Suprapubic skin (tissue), 4 donors: Measurements from ENCODE around the gene TRAPPC8. TPM values are rescaled to one million over a fixed set of nuclear protein-coding genes. Genes with fewer than 3 reads are reported as not detected.

Experiments
- DNase-seq, 2 donors: peaks; one replicate each; pipeline ENCODE4 v3.0.0-alpha.2; 2019; ENCODE audit warnings: low spot score in 2 of 2
- H3K27ac ChIP-seq: fragments of 200-600 bp; sonication (generic); one replicate; pipeline ENCODE4 v1.5.1; 2019
- H3K27me3 ChIP-seq: fragments of 200-600 bp; sonication (generic); one replicate; pipeline ENCODE4 v1.5.1; 2019
- H3K36me3 ChIP-seq: fragments of 200-600 bp; sonication (generic); one replicate; pipeline ENCODE4 v1.5.1; 2019
- H3K4me1 ChIP-seq: fragments of 200-600 bp; sonication (generic); one replicate; pipeline ENCODE4 v1.5.1; 2019
- H3K4me3 ChIP-seq: fragments of 200-600 bp; sonication (generic); one replicate; pipeline ENCODE4 v1.5.1; 2019; ENCODE audit warnings: mild to moderate bottlenecking
- H3K9me3 ChIP-seq: fragments of 200-600 bp; sonication (generic); one replicate; pipeline ENCODE4 v1.5.1; 2019
- EP300 ChIP-seq: sonication (generic); formaldehyde crosslinking; IDR thresholded peaks from one replicate; pipeline ENCODE4 v1.6.1; 2017; ENCODE audit warnings: antibody characterized with exemption
- POLR2A ChIP-seq, 2 donors: fragments of 450-650 bp; IDR thresholded peaks; one replicate each; pipeline ENCODE4 v1.6.1; 2017; ENCODE audit warnings: antibody characterized with exemption in 2 of 2, mild to moderate bottlenecking in 2 of 2, moderate library complexity in 2 of 2
- POLR2AphosphoS5 ChIP-seq, 3 donors: sonication (generic); formaldehyde crosslinking; IDR thresholded peaks; one replicate each; pipeline ENCODE4 v1.6.1; 2017; ENCODE audit warnings: antibody characterized with exemption in 3 of 3
- WGBS: methylation state at CpG from one replicate; pipeline ENCODE4 v1.1.5; 2018; 5-methylcytosine and 5-hydroxymethylcytosine counted together
- total RNA-seq, 4 donors: library from RNA; depleted of rRNA; stranded (reverse); fragments of >200 nt; gene quantifications; one replicate each; pipeline ENCODE4 v1.1.0, GENCODE V29; 2016
- TF ChIP-seq, protein P1 (sequence below), 2 donors: fragments of 200-600 bp in 1 of 2; fragments of 450-650 bp in 1 of 2; sonication (generic) in 1 of 2; IDR thresholded peaks; one replicate each; pipeline ENCODE4 v1.5.1; 2016 to 2019; ENCODE audit warnings: antibody characterized with exemption in 2 of 2, mild to moderate bottlenecking in 1 of 2, moderate library complexity in 1 of 2

The TRAPPC8 gene, protein sequence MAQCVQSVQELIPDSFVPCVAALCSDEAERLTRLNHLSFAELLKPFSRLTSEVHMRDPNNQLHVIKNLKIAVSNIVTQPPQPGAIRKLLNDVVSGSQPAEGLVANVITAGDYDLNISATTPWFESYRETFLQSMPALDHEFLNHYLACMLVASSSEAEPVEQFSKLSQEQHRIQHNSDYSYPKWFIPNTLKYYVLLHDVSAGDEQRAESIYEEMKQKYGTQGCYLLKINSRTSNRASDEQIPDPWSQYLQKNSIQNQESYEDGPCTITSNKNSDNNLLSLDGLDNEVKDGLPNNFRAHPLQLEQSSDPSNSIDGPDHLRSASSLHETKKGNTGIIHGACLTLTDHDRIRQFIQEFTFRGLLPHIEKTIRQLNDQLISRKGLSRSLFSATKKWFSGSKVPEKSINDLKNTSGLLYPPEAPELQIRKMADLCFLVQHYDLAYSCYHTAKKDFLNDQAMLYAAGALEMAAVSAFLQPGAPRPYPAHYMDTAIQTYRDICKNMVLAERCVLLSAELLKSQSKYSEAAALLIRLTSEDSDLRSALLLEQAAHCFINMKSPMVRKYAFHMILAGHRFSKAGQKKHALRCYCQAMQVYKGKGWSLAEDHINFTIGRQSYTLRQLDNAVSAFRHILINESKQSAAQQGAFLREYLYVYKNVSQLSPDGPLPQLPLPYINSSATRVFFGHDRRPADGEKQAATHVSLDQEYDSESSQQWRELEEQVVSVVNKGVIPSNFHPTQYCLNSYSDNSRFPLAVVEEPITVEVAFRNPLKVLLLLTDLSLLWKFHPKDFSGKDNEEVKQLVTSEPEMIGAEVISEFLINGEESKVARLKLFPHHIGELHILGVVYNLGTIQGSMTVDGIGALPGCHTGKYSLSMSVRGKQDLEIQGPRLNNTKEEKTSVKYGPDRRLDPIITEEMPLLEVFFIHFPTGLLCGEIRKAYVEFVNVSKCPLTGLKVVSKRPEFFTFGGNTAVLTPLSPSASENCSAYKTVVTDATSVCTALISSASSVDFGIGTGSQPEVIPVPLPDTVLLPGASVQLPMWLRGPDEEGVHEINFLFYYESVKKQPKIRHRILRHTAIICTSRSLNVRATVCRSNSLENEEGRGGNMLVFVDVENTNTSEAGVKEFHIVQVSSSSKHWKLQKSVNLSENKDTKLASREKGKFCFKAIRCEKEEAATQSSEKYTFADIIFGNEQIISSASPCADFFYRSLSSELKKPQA (N-terminal part only)
- total RNA-seq, result 10 to 100 TPM; 36.9 to 56.2 (median 42.8) TPM

DNA sequence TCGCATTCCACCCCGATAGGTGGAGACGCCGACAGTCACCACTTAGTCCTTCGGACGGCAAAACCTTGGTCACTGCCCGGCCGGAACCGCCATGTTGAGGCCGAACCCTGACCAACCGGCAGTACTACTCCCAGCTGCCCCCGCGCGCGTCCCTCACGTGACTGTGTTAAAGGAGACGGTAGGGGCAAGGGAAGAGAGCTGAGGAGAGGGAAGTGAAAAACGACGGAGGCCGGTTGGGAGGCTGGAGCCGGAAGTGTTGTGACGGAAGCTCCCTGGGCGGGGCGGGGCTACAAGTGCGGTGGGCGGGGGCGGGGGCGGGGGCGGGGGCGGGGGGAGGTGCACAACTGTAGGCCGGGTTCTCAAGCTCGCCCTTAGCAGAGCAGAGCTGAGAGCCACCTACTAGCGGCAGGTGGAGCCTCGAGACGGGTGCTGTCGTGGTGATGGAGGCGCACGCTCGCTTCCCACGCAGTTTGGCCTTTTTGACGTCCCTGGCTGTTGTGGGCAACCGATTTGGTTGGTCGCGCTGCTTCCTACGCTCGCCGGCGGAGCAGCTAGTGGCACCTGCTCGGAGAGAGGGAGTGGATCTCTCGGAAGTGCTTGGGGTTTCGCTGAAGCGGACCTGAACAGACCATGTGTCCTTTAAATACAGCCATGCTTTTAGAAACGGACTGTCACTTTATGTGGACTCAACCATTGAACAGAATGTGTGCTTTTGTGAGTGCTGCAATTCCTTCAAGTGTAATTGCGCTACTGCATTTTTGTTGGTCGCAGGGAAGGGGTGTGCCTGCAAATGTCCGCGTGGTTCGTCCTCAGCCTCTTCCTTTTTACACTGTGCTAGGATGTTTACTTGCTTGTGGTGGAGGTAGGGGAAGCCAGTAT lies at the start of gene TRAPPC8:
TRAPPC8 (minus strand) TSS at position 130 of the 879 bp plus-strand sequence. CDS start 364 bp downstream, outside the sequence.
- H3K4me3 ChIP-seq, result peak within 1 kb of the TSS; percentile 91
- no peaks in the 10 kb centered on the region for H3K27me3 ChIP-seq
- DNase-seq, result peak; percentile 99
- TF ChIP-seq, protein P1, sequence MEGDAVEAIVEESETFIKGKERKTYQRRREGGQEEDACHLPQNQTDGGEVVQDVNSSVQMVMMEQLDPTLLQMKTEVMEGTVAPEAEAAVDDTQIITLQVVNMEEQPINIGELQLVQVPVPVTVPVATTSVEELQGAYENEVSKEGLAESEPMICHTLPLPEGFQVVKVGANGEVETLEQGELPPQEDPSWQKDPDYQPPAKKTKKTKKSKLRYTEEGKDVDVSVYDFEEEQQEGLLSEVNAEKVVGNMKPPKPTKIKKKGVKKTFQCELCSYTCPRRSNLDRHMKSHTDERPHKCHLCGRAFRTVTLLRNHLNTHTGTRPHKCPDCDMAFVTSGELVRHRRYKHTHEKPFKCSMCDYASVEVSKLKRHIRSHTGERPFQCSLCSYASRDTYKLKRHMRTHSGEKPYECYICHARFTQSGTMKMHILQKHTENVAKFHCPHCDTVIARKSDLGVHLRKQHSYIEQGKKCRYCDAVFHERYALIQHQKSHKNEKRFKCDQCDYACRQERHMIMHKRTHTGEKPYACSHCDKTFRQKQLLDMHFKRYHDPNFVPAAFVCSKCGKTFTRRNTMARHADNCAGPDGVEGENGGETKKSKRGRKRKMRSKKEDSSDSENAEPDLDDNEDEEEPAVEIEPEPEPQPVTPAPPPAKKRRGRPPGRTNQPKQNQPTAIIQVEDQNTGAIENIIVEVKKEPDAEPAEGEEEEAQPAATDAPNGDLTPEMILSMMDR (IDR thresholded peaks at IDR 0.05), result no peak
- peak in 1 of 2 donors; percentile 54 for TF ChIP-seq POLR2A (IDR thresholded peaks at IDR 0.05)
- peak; percentile 55 to 90 (median 75) for TF ChIP-seq POLR2AphosphoS5 (IDR thresholded peaks at IDR 0.05)
- no peak for TF ChIP-seq EP300
- H3K4me1 ChIP-seq, result peaks cover 39% of the 10 kb centered on the region
- WGBS, result under 1% methylated on average over 41 of the region's 58 CpGs
- H3K36me3 ChIP-seq, result no peaks in the 10 kb centered on the region
- H3K9me3 ChIP-seq, result no peaks in the 10 kb centered on the region
- H3K27ac ChIP-seq, result peak within 1 kb of the TSS; percentile 91

DNA sequence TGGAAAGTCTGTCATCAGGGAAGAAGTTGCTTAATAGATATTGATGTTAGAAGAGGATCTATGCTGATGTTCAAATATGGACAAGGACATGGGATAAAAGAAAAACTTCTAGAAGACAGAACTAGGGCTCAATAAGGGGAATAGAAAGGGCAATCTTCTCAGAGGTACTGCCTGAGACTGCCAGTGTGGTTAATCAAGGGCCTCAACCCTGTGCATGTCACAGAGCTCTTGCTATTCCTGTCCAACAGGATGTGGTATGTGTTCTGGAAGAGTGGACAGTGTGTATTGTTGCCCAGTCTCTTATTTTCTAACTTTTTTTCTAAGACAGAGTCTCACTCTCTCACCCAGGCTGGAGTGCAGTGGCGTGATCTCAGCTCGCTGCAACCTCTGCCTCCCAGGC lies 47.9 kb upstream of the TRAPPC8 start:
- no peaks in the 10 kb centered on the region for H3K4me1 ChIP-seq
- no peak overlapping the region for H3K4me3 ChIP-seq
- no peak overlapping the region for H3K27ac ChIP-seq
- H3K27me3 ChIP-seq, result no peaks in the 10 kb centered on the region
- 96% methylated on average over 2 of the region's 2 CpGs for WGBS
- no peaks in the 10 kb centered on the region for H3K9me3 ChIP-seq
- no peaks in the 10 kb centered on the region for H3K36me3 ChIP-seq
- TF ChIP-seq POLR2A (IDR thresholded peaks at IDR 0.05) (no peak), EP300 (no peak), POLR2AphosphoS5 (IDR thresholded peaks at IDR 0.05) (no peak)
- TF ChIP-seq, protein P1 (IDR thresholded peaks at IDR 0.05), result no peak
- DNase-seq, result no peak

DNA sequence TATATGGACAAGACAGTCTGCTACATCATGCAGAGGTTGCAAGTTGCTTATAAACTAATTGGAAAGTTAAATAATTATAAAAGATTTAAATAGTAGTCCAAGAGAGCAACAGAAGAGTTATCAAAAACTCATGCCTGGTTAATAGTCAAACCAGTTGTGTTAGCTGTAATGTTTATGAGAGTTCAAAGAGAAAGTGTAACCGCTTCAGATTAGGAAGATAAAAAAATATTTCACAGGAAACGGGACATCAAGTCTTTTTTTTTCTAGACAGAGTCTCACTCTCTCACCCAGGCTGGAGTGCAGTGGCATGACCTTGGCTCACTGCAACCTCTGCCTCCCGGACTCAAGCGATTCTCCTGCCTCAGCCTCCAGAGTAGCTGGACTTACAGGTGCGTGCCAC lies 41.0 kb upstream of the TRAPPC8 start:
- Histone ChIP-seq H3K4me3 (no peak overlapping the region), H3K27me3 (no peaks in the 10 kb centered on the region), H3K27ac (no peak overlapping the region), H3K9me3 (no peaks in the 10 kb centered on the region), H3K36me3 (no peaks in the 10 kb centered on the region), H3K4me1 (no peaks in the 10 kb centered on the region)
- 74% methylated on average over 5 of the region's 5 CpGs for WGBS
- no peak for DNase-seq
- TF ChIP-seq EP300 (no peak), POLR2A (IDR thresholded peaks at IDR 0.05) (no peak), POLR2AphosphoS5 (IDR thresholded peaks at IDR 0.05) (no peak)
- TF ChIP-seq, protein P1 (IDR thresholded peaks at IDR 0.05), result no peak

DNA sequence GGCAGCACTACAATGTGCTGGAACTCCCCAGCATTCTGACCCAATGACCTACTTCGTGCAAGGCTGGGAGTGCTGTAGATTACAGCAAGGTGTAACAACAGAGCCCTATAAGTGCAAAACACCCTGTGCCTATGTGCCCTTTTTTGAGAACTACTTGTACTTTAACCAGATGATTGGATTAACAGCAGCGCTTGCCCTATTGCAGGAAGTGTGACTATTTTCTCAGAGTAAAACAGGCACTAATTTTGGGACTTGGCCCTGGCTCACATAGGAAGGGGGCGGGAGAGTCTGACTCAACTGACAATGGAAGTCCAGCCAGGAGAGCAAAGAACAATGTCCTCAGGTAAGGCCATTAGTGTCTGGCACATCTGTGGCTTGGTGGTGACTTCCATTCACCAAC lies 40.1 kb upstream of the TRAPPC8 start:
- no peak for TF ChIP-seq POLR2A (IDR thresholded peaks at IDR 0.05)
- no peak for TF ChIP-seq POLR2AphosphoS5 (IDR thresholded peaks at IDR 0.05)
- TF ChIP-seq EP300, result no peak
- TF ChIP-seq, protein P1 (IDR thresholded peaks at IDR 0.05), result no peak
- H3K36me3 ChIP-seq, result no peaks in the 10 kb centered on the region
- H3K27me3 ChIP-seq, result no peaks in the 10 kb centered on the region
- no peaks in the 10 kb centered on the region for H3K4me1 ChIP-seq
- DNase-seq, result no peak
- H3K4me3 ChIP-seq, result no peak overlapping the region
- H3K9me3 ChIP-seq, result no peaks in the 10 kb centered on the region
- 84% methylated on average over 3 of the region's 3 CpGs for WGBS
- no peak overlapping the region for H3K27ac ChIP-seq
